HL-60 (cell line): ENCODE results near the gene RFX1.
A peak's percentile ranks its signal among the peaks of the same experiment; 100 is the strongest.

Experiments
- CTCF ChIP-seq: IDR thresholded peaks from one replicate; pipeline ENCODE4 v1.5.1; 2011; ENCODE audit warnings: low read length, control low read depth, inconsistent platforms; ENCODE audit not compliant: insufficient read depth
- GABPA ChIP-seq: IDR thresholded peaks from 2 replicates; pipeline ENCODE4 v1.6.1; 2012; ENCODE audit warnings: low read depth
- TF ChIP-seq, protein P1 (sequence below): IDR thresholded peaks from 2 replicates; pipeline ENCODE4 v1.6.1; 2012; ENCODE audit warnings: low read depth; ENCODE audit not compliant: insufficient replicate concordance

DNA sequence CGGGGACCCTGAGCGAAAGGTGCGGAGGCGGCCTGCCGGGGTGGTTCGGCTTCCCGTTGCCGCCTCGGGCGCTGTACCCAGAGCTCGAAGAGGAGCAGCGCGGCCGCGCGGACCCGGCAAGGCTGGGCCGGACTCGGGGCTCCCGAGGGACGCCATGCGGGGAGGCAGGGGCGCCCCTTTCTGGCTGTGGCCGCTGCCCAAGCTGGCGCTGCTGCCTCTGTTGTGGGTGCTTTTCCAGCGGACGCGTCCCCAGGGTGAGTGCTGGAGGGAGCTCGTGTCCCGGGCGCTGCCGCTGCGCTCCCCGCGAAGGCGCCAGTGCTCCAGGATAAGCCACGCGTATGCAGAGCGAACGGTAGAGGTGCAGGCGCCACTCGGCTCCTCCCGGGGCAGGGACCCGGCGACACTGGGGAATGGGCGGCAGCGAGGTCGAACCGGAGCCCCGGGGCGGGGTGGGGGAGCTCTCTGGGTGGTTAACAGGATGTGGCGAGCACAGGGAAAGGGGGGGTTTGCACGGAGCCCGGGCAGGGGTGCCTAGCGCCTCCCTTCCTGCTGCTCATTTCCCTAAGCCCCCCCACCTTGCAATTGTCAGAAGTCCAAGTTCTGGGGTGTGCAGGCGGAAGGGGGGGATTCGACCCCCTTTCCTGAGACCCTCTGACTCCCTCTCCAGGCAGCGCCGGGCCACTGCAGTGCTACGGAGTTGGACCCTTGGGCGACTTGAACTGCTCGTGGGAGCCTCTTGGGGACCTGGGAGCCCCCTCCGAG is 25.8 kb upstream of the RFX1 start, which contains the start of gene IL27RA:
- TF ChIP-seq CTCF (peak; percentile 60), GABPA (no peak)
- TF ChIP-seq, protein P1, sequence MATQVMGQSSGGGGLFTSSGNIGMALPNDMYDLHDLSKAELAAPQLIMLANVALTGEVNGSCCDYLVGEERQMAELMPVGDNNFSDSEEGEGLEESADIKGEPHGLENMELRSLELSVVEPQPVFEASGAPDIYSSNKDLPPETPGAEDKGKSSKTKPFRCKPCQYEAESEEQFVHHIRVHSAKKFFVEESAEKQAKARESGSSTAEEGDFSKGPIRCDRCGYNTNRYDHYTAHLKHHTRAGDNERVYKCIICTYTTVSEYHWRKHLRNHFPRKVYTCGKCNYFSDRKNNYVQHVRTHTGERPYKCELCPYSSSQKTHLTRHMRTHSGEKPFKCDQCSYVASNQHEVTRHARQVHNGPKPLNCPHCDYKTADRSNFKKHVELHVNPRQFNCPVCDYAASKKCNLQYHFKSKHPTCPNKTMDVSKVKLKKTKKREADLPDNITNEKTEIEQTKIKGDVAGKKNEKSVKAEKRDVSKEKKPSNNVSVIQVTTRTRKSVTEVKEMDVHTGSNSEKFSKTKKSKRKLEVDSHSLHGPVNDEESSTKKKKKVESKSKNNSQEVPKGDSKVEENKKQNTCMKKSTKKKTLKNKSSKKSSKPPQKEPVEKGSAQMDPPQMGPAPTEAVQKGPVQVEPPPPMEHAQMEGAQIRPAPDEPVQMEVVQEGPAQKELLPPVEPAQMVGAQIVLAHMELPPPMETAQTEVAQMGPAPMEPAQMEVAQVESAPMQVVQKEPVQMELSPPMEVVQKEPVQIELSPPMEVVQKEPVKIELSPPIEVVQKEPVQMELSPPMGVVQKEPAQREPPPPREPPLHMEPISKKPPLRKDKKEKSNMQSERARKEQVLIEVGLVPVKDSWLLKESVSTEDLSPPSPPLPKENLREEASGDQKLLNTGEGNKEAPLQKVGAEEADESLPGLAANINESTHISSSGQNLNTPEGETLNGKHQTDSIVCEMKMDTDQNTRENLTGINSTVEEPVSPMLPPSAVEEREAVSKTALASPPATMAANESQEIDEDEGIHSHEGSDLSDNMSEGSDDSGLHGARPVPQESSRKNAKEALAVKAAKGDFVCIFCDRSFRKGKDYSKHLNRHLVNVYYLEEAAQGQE, result peak; percentile 49
